B cell (primary cell): Measurements from ENCODE around the gene TTC4. TPM values are rescaled to one million over a fixed set of nuclear protein-coding genes. Genes with fewer than 3 reads are reported as not detected.

Source experiments
- ATAC-seq: fragments of 200-7000 bp; cut with Tn5 transposase; one replicate; pipeline ENCODE4 v1.10.0; 2021; ENCODE audit warnings: low read depth, mild to moderate bottlenecking, moderate number of reproducible peaks, moderate library complexity
- CTCF ChIA-PET: fragments of 350-600 bp; sonication (Branson Sonifier 250); formaldehyde crosslinking; loops from one replicate; lab custom pipeline; 2021; ENCODE audit warnings: antibody characterized with exemption, inconsistent platforms; lab: Charles Lee
- POLR2A ChIA-PET: fragments of 350-600 bp; sonication (Branson Sonifier 250); formaldehyde crosslinking; loops from one replicate; lab custom pipeline; 2021; ENCODE audit warnings: antibody characterized with exemption; lab: Charles Lee
- DNase-seq: peaks from one replicate; pipeline ENCODE4 v3.0.0; 2013
- H2AFZ ChIP-seq: 2 replicates; pipeline ENCODE4 v1.6.1; 2012; ENCODE audit warnings: mild to moderate bottlenecking, low read depth, low read length; ENCODE audit not compliant: insufficient read depth, poor library complexity, severe bottlenecking
- H3K27ac ChIP-seq, 2 donors: 1 replicate in 1 of 2; 2 replicates in 1 of 2; pipeline ENCODE4 v1.5.1; 2012 to 2013; ENCODE audit warnings: low read length in 2 of 2, mild to moderate bottlenecking in 2 of 2, moderate library complexity in 1 of 2
- H3K27me3 ChIP-seq, 4 experiments: fragments of 200-600 bp in 1 of 4; sonication (generic) in 1 of 4; replicated peaks in 1 of 4; 1 replicate in 2 of 4; 2 replicates in 2 of 4; pipeline versions ENCODE4 v1.6.1 to v1.7.0; 2013 to 2016; ENCODE audit warnings: low read length in 3 of 4, mild to moderate bottlenecking in 2 of 4, mixed read lengths in 1 of 4, moderate library complexity in 1 of 4; ENCODE audit not compliant: insufficient read depth in 4 of 4, control insufficient read depth in 3 of 4; ENCODE audit errors: control extremely low read depth in 1 of 4
- H3K36me3 ChIP-seq, 2 experiments: replicated peaks in 1 of 2; 1 replicate in 1 of 2; 2 replicates in 1 of 2; pipeline versions ENCODE4 v1.6.1 to v1.7.1; 2013; ENCODE audit warnings: low read length in 1 of 2; ENCODE audit not compliant: insufficient read depth in 2 of 2, control insufficient read depth in 1 of 2; ENCODE audit errors: control extremely low read depth in 1 of 2, extremely low read depth in 1 of 2
- H3K4me1 ChIP-seq, 2 donors: fragments of 200-600 bp in 1 of 2; sonication (generic) in 1 of 2; 1 replicate in 1 of 2; 2 replicates in 1 of 2; pipeline versions ENCODE4 v1.5.1 to v1.6.1; 2013 to 2017; ENCODE audit warnings: low read length in 2 of 2; ENCODE audit not compliant: control insufficient read depth in 2 of 2, insufficient read depth in 2 of 2
- H3K4me2 ChIP-seq: replicated peaks from 2 replicates; pipeline ENCODE3; 2012; ENCODE audit warnings: mild to moderate bottlenecking, low read depth, low read length; ENCODE audit not compliant: poor library complexity, severe bottlenecking
- H3K4me3 ChIP-seq, 5 experiments: fragments of 200-600 bp in 1 of 5; sonication (generic) in 1 of 5; 1 replicate in 3 of 5; 2 replicates in 2 of 5; pipeline versions ENCODE4 v1.5.1 to v1.7.0; 2011 to 2016; ENCODE audit warnings: low read length in 4 of 5, mild to moderate bottlenecking in 4 of 5, low read depth in 2 of 5, control low read depth in 1 of 5, moderate library complexity in 1 of 5; ENCODE audit not compliant: insufficient read depth in 1 of 5; ENCODE audit errors: control extremely low read depth in 1 of 5, extremely low read depth in 1 of 5
- H3K79me2 ChIP-seq: fragments of 200-600 bp; sonication (generic); one replicate; pipeline ENCODE4 v1.6.0; 2016; ENCODE audit warnings: low read length; ENCODE audit not compliant: control insufficient read depth, insufficient read depth
- H3K9ac ChIP-seq: fragments of 200-600 bp; sonication (generic); 2 replicates; pipeline ENCODE4 v1.6.1; 2017; ENCODE audit warnings: mild to moderate bottlenecking, low read length, moderate library complexity
- H3K9me3 ChIP-seq, 3 donors: one replicate each; pipeline versions ENCODE4 v1.6.1 to v1.7.1; 2013; ENCODE audit warnings: low read length in 2 of 3; ENCODE audit not compliant: control insufficient read depth in 2 of 3, insufficient read depth in 1 of 3; ENCODE audit errors: control extremely low read depth in 1 of 3
- H4K20me1 ChIP-seq: 2 replicates; pipeline ENCODE4 v1.6.0; 2012; ENCODE audit warnings: mild to moderate bottlenecking, low read length; ENCODE audit not compliant: insufficient read depth, control insufficient read depth, poor library complexity, severe bottlenecking
- H3K27ac Mint-ChIP-seq: one replicate; pipeline ENCODE4 v1.8.0; 2021; ENCODE audit warnings: mixed read lengths
- H3K27me3 Mint-ChIP-seq: one replicate; pipeline ENCODE4 v1.8.0; 2021; ENCODE audit warnings: mixed read lengths
- H3K4me1 Mint-ChIP-seq: one replicate; pipeline ENCODE4 v1.8.0; 2021; ENCODE audit warnings: mixed read lengths
- H3K4me3 Mint-ChIP-seq: one replicate; pipeline ENCODE4 v1.8.0; 2021; ENCODE audit warnings: mixed read lengths
- H3K9me3 Mint-ChIP-seq: one replicate; pipeline ENCODE4 v1.8.0; 2022; ENCODE audit warnings: mixed read lengths; ENCODE audit not compliant: insufficient read depth
- EZH2 ChIP-seq: IDR thresholded peaks from 2 replicates; pipeline ENCODE4 v1.6.1; 2012; ENCODE audit warnings: borderline replicate concordance, low read depth, mild to moderate bottlenecking, moderate library complexity, low read length; ENCODE audit not compliant: insufficient read depth, poor library complexity, severe bottlenecking
- WGBS: methylation state at CpG from one replicate; pipeline ENCODE4 v1.1.5; 2013; ENCODE audit warnings: missing lambda C conversion rate; ENCODE audit not compliant: insufficient coverage; 5-methylcytosine and 5-hydroxymethylcytosine counted together
- intact Hi-C: fragments of 100-400 bp; cut with micrococcal nuclease; formaldehyde crosslinking; loops from one replicate; pipeline ENCODE4 v1.10.0; 2022
- polyA plus RNA-seq: library from polyadenylated mRNA; depleted of rRNA; stranded (reverse); fragments of >200 nt; gene quantifications from 2 replicates; pipeline ENCODE4 v1.2.3, GENCODE V29; 2012
- total RNA-seq, 2 donors: library from RNA; stranded (reverse); fragments of 120-200 nt in 1 of 2; gene quantifications; 1 replicate in 1 of 2; 2 replicates in 1 of 2; pipeline versions ENCODE4 v1.2.3 to v1.2.4, GENCODE V29; 2013 to 2022
- TF ChIP-seq, protein P1 (sequence below): fragments of 200-600 bp; IDR thresholded peaks from one replicate; pipeline ENCODE4 v1.8.0; 2022; ENCODE audit warnings: antibody characterized with exemption, mild to moderate bottlenecking

TTC4 gene
- total and polyA plus RNA-seq, 2 donors (not counting 1 experiment from before 2014, with no cell fraction given), result 9.9 to 23.9 TPM

DNA sequence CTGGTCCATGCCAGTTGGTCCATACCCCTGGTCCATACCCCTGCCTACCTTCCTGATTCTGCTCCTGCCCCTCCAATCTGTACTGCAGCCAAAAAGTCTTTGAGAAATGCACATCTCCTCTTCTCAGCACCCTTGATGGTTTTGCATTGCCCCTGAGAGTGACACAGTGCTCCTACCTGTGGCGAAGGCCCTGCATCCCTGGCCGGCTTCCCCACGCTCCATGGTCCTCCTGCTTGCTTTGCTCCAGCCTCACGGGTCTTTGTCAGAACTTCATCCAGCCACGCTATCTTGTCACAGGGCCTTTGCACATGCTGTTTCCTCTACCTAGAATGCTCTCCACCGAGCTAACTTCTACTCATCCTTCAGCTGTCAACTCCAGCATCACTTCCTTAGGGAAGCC lies 32.2 kb upstream of the TTC4 start:
- no peaks in the 10 kb centered on the region for H3K36me3 ChIP-seq
- H3K9me3 ChIP-seq, result no peaks in the 10 kb centered on the region
- H3K27ac ChIP-seq, result no peak overlapping the region
- no peaks in the 10 kb centered on the region for H3K27me3 ChIP-seq
- 90% methylated on average over 6 of the region's 6 CpGs for WGBS
- DNase-seq (no peak), ATAC-seq (no peak)
- no peak for TF ChIP-seq EZH2
- TF ChIP-seq, protein P1, sequence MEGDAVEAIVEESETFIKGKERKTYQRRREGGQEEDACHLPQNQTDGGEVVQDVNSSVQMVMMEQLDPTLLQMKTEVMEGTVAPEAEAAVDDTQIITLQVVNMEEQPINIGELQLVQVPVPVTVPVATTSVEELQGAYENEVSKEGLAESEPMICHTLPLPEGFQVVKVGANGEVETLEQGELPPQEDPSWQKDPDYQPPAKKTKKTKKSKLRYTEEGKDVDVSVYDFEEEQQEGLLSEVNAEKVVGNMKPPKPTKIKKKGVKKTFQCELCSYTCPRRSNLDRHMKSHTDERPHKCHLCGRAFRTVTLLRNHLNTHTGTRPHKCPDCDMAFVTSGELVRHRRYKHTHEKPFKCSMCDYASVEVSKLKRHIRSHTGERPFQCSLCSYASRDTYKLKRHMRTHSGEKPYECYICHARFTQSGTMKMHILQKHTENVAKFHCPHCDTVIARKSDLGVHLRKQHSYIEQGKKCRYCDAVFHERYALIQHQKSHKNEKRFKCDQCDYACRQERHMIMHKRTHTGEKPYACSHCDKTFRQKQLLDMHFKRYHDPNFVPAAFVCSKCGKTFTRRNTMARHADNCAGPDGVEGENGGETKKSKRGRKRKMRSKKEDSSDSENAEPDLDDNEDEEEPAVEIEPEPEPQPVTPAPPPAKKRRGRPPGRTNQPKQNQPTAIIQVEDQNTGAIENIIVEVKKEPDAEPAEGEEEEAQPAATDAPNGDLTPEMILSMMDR, result no peak
- H3K27me3 Mint-ChIP-seq, result no peaks in the 10 kb centered on the region
- H3K4me2 ChIP-seq, result no peak overlapping the region
- ChIA-PET CTCF (no interaction called here), POLR2A (no interaction called here)
- H2AFZ ChIP-seq, result no peak overlapping the region
- H3K79me2 ChIP-seq, result no peaks in the 10 kb centered on the region
- H3K27ac Mint-ChIP-seq, result no peak overlapping the region
- H3K9me3 Mint-ChIP-seq, result no peaks in the 10 kb centered on the region
- intact Hi-C loops, result no loop called here
- no peaks in the 10 kb centered on the region for H3K4me1 ChIP-seq
- no peak overlapping the region for H3K4me3 ChIP-seq
- no peak overlapping the region for H3K4me3 Mint-ChIP-seq
- H3K4me1 Mint-ChIP-seq, result no peaks in the 10 kb centered on the region
- no peak overlapping the region for H3K9ac ChIP-seq
- H4K20me1 ChIP-seq, result no peaks in the 10 kb centered on the region

DNA sequence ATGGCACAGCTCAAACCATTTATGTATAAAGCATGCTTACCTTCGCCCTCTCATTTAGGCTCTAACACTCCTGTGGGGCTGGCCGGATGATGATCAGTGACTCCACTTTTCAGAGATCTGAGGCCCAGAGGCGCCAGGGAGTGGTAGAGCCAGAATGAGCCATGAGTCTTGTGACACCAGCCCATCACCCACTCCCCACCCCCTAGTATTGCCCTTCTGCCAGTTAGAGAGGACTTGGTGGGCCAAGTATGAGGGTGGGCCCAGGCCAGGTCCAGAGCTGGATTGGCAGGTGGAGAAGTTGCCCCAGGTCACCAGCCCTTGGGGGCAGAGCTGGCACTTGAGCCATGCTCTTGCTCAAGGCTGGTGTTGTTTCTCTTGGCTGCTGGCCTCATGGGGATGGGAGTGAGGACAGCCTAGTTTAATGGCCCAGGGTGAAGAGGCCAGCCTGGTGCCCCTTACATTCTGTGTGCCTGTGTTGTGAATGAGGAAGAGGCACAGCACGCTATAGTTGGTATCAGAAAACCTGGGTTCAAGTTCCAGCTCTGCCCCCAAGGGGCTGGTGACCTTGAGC lies 30.2 kb upstream of the TTC4 start:
- no peak overlapping the region for H3K4me3 Mint-ChIP-seq
- CTCF ChIA-PET, result no interaction called here

More for the DNA sequence above, 30.2 kb upstream of the TTC4 start:
- intact Hi-C loops, result no loop called here
- POLR2A ChIA-PET, result no interaction called here
- Mint-ChIP-seq H3K4me1 (no peaks in the 10 kb centered on the region), H3K27me3 (no peaks in the 10 kb centered on the region), H3K27ac (no peak overlapping the region), H3K9me3 (no peaks in the 10 kb centered on the region)
- Histone ChIP-seq H3K36me3 (no peaks in the 10 kb centered on the region), H3K4me1 (no peaks in the 10 kb centered on the region), H3K27ac (no peak overlapping the region), H2AFZ (no peak overlapping the region), H3K9ac (no peak overlapping the region), H3K79me2 (no peaks in the 10 kb centered on the region), H3K4me2 (no peak overlapping the region), H3K9me3 (no peaks in the 10 kb centered on the region), H3K4me3 (no peak overlapping the region), H3K27me3 (no peaks in the 10 kb centered on the region), H4K20me1 (no peaks in the 10 kb centered on the region)
- WGBS, result 80% methylated on average over 2 of the region's 4 CpGs
- no peak for TF ChIP-seq EZH2
- TF ChIP-seq, protein P1, result no peak
- no peak for ATAC-seq
- no peak for DNase-seq
